IPS DF 19.7 (cell line): ENCODE data around the gene CCL22.
"Not testable (repeated sequence)": the region's sequence is repeated elsewhere in the genome, so short reads cannot be mapped to it uniquely, and the experiment has no call there.

ENCODE experiments used
- DNase-seq: peaks from one replicate; pipeline ENCODE4 v3.0.0-alpha.2; 2013; ENCODE audit warnings: low read depth, low spot score

The CCL22 gene

GRCh38 chr16:57358527-57359095 is at the start of gene CCL22:
Gene CCL22, plus strand, starts transcription at chr16:57358783. Its CDS starts 34 bp downstream, at chr16:57358817.
- DNase-seq: no peak

- DNase-seq: no peak
Observed at GRCh38 chr16:57310801-57311200, 47.8 kb upstream of the CCL22 start.

- no peak for DNase-seq
Observed at GRCh38 chr16:57313509-57313908, 45.1 kb upstream of the CCL22 start.

- DNase-seq: no peak
Observed at GRCh38 chr16:57314161-57314785, 44.3 kb upstream of the CCL22 start.

GRCh38 chr16:57315416-57315815 is 43.2 kb upstream of the CCL22 start:
- DNase-seq: no peak

GRCh38 chr16:57316390-57317017 is 42.1 kb upstream of the CCL22 start:
- DNase-seq: no peak

GRCh38 chr16:57318240-57318970 is 40.2 kb upstream of the CCL22 start:
- DNase-seq: no peak

- DNase-seq: no peak
Observed at GRCh38 chr16:57319646-57320045, 38.9 kb upstream of the CCL22 start.

- no peak for DNase-seq
Observed at GRCh38 chr16:57324749-57325148, 33.8 kb upstream of the CCL22 start.

- no peak for DNase-seq
Observed at GRCh38 chr16:57325458-57325857, 33.1 kb upstream of the CCL22 start.

- DNase-seq: no peak
Observed at GRCh38 chr16:57329718-57330327, 28.8 kb upstream of the CCL22 start.

- no peak for DNase-seq
Observed at GRCh38 chr16:57331355-57331754, 27.2 kb upstream of the CCL22 start.

GRCh38 chr16:57333402-57333801 is 25.2 kb upstream of the CCL22 start:
- DNase-seq: no peak

GRCh38 chr16:57335366-57335765 is 23.2 kb upstream of the CCL22 start:
- no peak for DNase-seq

- DNase-seq: no peak
Observed at GRCh38 chr16:57341062-57341440, 17.5 kb upstream of the CCL22 start.

GRCh38 chr16:57341441-57342303 is 16.9 kb upstream of the CCL22 start:
- DNase-seq: no peak

GRCh38 chr16:57342606-57343005 is 16.0 kb upstream of the CCL22 start:
- not testable (repeated sequence) for DNase-seq

GRCh38 chr16:57343221-57343620 is 15.4 kb upstream of the CCL22 start:
- DNase-seq: no peak

GRCh38 chr16:57344094-57344493 is 14.5 kb upstream of the CCL22 start:
- not testable (repeated sequence) for DNase-seq

GRCh38 chr16:57345021-57345420 is 13.6 kb upstream of the CCL22 start:
- DNase-seq: no peak

GRCh38 chr16:57345666-57346204 is 12.8 kb upstream of the CCL22 start:
- no peak for DNase-seq
